SK-N-SH (cell line): Measurements from ENCODE around the gene BORCS5. TPM values are rescaled to one million over a fixed set of nuclear protein-coding genes. Genes with fewer than 3 reads are reported as not detected.

Experiments
- CHD2 ChIP-seq: fragments of 150-350 bp; IDR thresholded peaks from 2 replicates; pipeline ENCODE4 v1.6.1; 2018; ENCODE audit warnings: low read length; ENCODE audit not compliant: partially characterized antibody
- ELF1 ChIP-seq: IDR thresholded peaks from 2 replicates; pipeline ENCODE4 v1.4.0; 2012
- EP300 ChIP-seq, 2 experiments: IDR thresholded peaks; 2 replicates each; pipeline versions ENCODE4 v1.4.0 to v1.6.1; 2012; ENCODE audit warnings: borderline replicate concordance in 1 of 2, low read depth in 1 of 2, low read length in 1 of 2
- EZH2phosphoT487 ChIP-seq: fragments of 200-600 bp; sonication (generic); IDR thresholded peaks from 2 replicates; pipeline ENCODE4 v1.6.1; 2017; ENCODE audit warnings: low read depth, mixed run types, mild to moderate bottlenecking, antibody characterized with exemption, moderate library complexity, borderline replicate concordance
- FOSL2 ChIP-seq: IDR thresholded peaks from 2 replicates; pipeline ENCODE4 v1.4.0; 2012; ENCODE audit warnings: low read depth, mild to moderate bottlenecking, moderate library complexity, borderline replicate concordance
- FOXM1 ChIP-seq: IDR thresholded peaks from 2 replicates; pipeline ENCODE4 v1.4.0; 2012; ENCODE audit warnings: low read depth, mild to moderate bottlenecking
- GABPA ChIP-seq: IDR thresholded peaks from 2 replicates; pipeline ENCODE4 v1.4.0; 2012; ENCODE audit warnings: low read depth, mild to moderate bottlenecking
- GATA2 ChIP-seq: sonication (generic); formaldehyde crosslinking; IDR thresholded peaks from 2 replicates; pipeline ENCODE4 v1.5.0; 2020; ENCODE audit warnings: mild to moderate bottlenecking, missing genetic modification reagents
- JUND ChIP-seq: IDR thresholded peaks from 2 replicates; pipeline ENCODE4 v1.4.0; 2012
- MEF2A ChIP-seq: IDR thresholded peaks from 2 replicates; pipeline ENCODE4 v1.4.0; 2012; ENCODE audit warnings: low read depth, borderline replicate concordance
- MXI1 ChIP-seq: IDR thresholded peaks from 2 replicates; pipeline ENCODE4 v1.6.1; 2012; ENCODE audit warnings: mild to moderate bottlenecking, low read depth, low read length, improper control_type of control experiment
- NRF1 ChIP-seq: IDR thresholded peaks from 2 replicates; pipeline ENCODE4 v1.6.1; 2012; ENCODE audit warnings: low read depth, mild to moderate bottlenecking, low read length
- RFX5 ChIP-seq: IDR thresholded peaks from 2 replicates; pipeline ENCODE4 v1.6.1; 2012; ENCODE audit warnings: mild to moderate bottlenecking, improper control_type of control experiment, low read length
- RXRA ChIP-seq: IDR thresholded peaks from 2 replicates; pipeline ENCODE4 v1.4.0; 2012; ENCODE audit warnings: low read depth, mild to moderate bottlenecking, borderline replicate concordance
- TEAD4 ChIP-seq: IDR thresholded peaks from 2 replicates; pipeline ENCODE4 v1.4.0; 2012; ENCODE audit warnings: mild to moderate bottlenecking, borderline replicate concordance; ENCODE audit not compliant: insufficient read depth
- USF1 ChIP-seq: IDR thresholded peaks from 2 replicates; pipeline ENCODE4 v1.4.0; 2012; ENCODE audit warnings: low read depth, borderline replicate concordance
- USF2 ChIP-seq: fragments of 150-350 bp; IDR thresholded peaks from 2 replicates; pipeline ENCODE4 v1.6.1; 2017; ENCODE audit warnings: antibody characterized with exemption, low read length, low read depth, borderline replicate concordance
- YY1 ChIP-seq: IDR thresholded peaks from 2 replicates; pipeline ENCODE4 v1.4.0; 2012; ENCODE audit warnings: low read depth, mild to moderate bottlenecking
- polyA plus RNA-seq, 3 experiments: library from polyadenylated mRNA; depleted of rRNA; stranded (reverse); fragments of >200 nt; gene quantifications; 2 replicates each; pipeline ENCODE4 v1.2.3, GENCODE V29; 2012
- TF ChIP-seq, protein P1 (sequence below): IDR thresholded peaks from 2 replicates; pipeline ENCODE4 v1.6.1; 2012; ENCODE audit warnings: mild to moderate bottlenecking, low read depth, low read length, moderate library complexity
- TF ChIP-seq, protein P2 (sequence below): fragments of 150-350 bp; IDR thresholded peaks from 2 replicates; pipeline ENCODE4 v1.6.1; 2016; ENCODE audit warnings: mild to moderate bottlenecking, low read depth, low read length
- TF ChIP-seq, protein P3 (sequence below): IDR thresholded peaks from 2 replicates; pipeline ENCODE4; 2012

The BORCS5 gene
- polyA plus RNA-seq, 1 of the 3 experiments (the other 2 are of a cell fraction), result 16.3 TPM

DNA sequence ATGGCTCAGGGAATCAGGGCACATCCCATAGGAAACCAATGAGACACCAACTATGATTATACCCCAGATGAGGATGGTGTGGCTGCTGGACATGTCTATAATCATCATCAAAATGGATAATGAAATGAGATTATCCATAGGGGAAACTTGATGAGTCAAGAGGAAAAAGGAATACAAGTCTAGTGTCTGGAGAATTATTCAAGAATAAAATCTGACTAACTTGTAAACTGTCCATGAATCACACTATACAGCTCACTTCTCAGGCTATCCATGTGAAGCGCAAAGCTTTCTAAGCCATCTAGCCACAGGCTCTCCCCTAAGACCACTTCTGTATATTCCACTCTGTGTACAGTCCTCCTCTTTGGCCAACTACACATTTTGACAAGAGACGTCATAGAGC lies 153.3 kb downstream of the BORCS5 start (continued):
- TF ChIP-seq, protein P1, sequence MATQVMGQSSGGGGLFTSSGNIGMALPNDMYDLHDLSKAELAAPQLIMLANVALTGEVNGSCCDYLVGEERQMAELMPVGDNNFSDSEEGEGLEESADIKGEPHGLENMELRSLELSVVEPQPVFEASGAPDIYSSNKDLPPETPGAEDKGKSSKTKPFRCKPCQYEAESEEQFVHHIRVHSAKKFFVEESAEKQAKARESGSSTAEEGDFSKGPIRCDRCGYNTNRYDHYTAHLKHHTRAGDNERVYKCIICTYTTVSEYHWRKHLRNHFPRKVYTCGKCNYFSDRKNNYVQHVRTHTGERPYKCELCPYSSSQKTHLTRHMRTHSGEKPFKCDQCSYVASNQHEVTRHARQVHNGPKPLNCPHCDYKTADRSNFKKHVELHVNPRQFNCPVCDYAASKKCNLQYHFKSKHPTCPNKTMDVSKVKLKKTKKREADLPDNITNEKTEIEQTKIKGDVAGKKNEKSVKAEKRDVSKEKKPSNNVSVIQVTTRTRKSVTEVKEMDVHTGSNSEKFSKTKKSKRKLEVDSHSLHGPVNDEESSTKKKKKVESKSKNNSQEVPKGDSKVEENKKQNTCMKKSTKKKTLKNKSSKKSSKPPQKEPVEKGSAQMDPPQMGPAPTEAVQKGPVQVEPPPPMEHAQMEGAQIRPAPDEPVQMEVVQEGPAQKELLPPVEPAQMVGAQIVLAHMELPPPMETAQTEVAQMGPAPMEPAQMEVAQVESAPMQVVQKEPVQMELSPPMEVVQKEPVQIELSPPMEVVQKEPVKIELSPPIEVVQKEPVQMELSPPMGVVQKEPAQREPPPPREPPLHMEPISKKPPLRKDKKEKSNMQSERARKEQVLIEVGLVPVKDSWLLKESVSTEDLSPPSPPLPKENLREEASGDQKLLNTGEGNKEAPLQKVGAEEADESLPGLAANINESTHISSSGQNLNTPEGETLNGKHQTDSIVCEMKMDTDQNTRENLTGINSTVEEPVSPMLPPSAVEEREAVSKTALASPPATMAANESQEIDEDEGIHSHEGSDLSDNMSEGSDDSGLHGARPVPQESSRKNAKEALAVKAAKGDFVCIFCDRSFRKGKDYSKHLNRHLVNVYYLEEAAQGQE, result no peak
- TF ChIP-seq FOXM1, result peak; percentile 86
- no peak for TF ChIP-seq GABPA
- no peak for TF ChIP-seq USF2
- TF ChIP-seq RFX5, result no peak
- TF ChIP-seq NRF1, result no peak
- TF ChIP-seq, protein P2, sequence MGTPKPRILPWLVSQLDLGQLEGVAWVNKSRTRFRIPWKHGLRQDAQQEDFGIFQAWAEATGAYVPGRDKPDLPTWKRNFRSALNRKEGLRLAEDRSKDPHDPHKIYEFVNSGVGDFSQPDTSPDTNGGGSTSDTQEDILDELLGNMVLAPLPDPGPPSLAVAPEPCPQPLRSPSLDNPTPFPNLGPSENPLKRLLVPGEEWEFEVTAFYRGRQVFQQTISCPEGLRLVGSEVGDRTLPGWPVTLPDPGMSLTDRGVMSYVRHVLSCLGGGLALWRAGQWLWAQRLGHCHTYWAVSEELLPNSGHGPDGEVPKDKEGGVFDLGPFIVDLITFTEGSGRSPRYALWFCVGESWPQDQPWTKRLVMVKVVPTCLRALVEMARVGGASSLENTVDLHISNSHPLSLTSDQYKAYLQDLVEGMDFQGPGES, result no peak
- TF ChIP-seq CHD2, result no peak
- no peak for TF ChIP-seq ELF1
- peak; percentile 91 for TF ChIP-seq JUND
- peak; percentile 95 for TF ChIP-seq FOSL2
- no peak for TF ChIP-seq GATA2 (CRISPR knock-in tag)
- TF ChIP-seq, protein P3, sequence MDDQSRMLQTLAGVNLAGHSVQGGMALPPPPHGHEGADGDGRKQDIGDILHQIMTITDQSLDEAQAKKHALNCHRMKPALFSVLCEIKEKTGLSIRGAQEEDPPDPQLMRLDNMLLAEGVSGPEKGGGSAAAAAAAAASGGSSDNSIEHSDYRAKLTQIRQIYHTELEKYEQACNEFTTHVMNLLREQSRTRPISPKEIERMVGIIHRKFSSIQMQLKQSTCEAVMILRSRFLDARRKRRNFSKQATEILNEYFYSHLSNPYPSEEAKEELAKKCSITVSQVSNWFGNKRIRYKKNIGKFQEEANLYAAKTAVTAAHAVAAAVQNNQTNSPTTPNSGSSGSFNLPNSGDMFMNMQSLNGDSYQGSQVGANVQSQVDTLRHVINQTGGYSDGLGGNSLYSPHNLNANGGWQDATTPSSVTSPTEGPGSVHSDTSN, result peak; percentile 97
- peak; percentile 76 for TF ChIP-seq RXRA
- peak; percentile 55 to 95; a peak in 3 of 4 replicates for TF ChIP-seq EP300 (IDR thresholded peaks at IDR 0.05; ENCODE audit: borderline replicate concordance in 1 of 2, low read depth in 1 of 2, low read length in 1 of 2)
- TF ChIP-seq YY1, result no peak
- peak; percentile 77 for TF ChIP-seq TEAD4
- TF ChIP-seq USF1, result no peak
- no peak for TF ChIP-seq EZH2phosphoT487
- TF ChIP-seq MXI1, result no peak
- TF ChIP-seq MEF2A, result 0 out of 2 replicates have a peak, but pooled peaks have one; percentile 65
